HFFc6 (cell line): ENCODE measurements around the gene ANKRD2. TPM values are rescaled to one million over a fixed set of nuclear protein-coding genes. Genes with fewer than 3 reads are reported as not detected.

Experiments used
- DNase-seq: peaks from one replicate; pipeline ENCODE4 v3.0.0-alpha.2; 2018
- H3K27ac Mint-ChIP-seq: 2 replicates; pipeline ENCODE4 v1.8.0; 2020; ENCODE audit warnings: mild to moderate bottlenecking, mixed read lengths
- H3K27me3 Mint-ChIP-seq: 2 replicates; pipeline ENCODE4 v1.8.0; 2021; ENCODE audit warnings: mild to moderate bottlenecking, moderate library complexity, mixed read lengths; ENCODE audit not compliant: insufficient read depth
- H3K36me3 Mint-ChIP-seq: 2 replicates; pipeline ENCODE4 v1.8.0; 2021; ENCODE audit warnings: low read depth, mixed read lengths
- H3K4me1 Mint-ChIP-seq: 2 replicates; pipeline ENCODE4 v1.8.0; 2020; ENCODE audit warnings: low read depth, mixed read lengths
- H3K4me3 Mint-ChIP-seq: 2 replicates; pipeline ENCODE4 v1.8.0; 2020; ENCODE audit warnings: mild to moderate bottlenecking, moderate library complexity, mixed read lengths
- H3K9me3 Mint-ChIP-seq: 2 replicates; pipeline ENCODE4 v1.8.0; 2020; ENCODE audit warnings: mild to moderate bottlenecking, mixed read lengths
- total RNA-seq, 6 experiments: library from RNA; stranded (reverse); fragmentation: NEBNext Ultra II Directional; extraction: Animal tissue kit (Norgen Biotek cat#: 25700); gene quantifications; 2 replicates in 1 of 6; 3 replicates in 5 of 6; pipeline ENCODE4 v1.2.3, GENCODE V29; 2021
- TF ChIP-seq, protein P1 (sequence below): fragments of 200-600 bp; sonication (generic); IDR thresholded peaks from 2 replicates; pipeline ENCODE4 v1.5.0; 2021; ENCODE audit warnings: antibody characterized with exemption, mild to moderate bottlenecking

The ANKRD2 gene
- total RNA-seq, 6 experiments from 2014 or later: 0.31 to 7.7 (median 6.5) TPM

DNA sequence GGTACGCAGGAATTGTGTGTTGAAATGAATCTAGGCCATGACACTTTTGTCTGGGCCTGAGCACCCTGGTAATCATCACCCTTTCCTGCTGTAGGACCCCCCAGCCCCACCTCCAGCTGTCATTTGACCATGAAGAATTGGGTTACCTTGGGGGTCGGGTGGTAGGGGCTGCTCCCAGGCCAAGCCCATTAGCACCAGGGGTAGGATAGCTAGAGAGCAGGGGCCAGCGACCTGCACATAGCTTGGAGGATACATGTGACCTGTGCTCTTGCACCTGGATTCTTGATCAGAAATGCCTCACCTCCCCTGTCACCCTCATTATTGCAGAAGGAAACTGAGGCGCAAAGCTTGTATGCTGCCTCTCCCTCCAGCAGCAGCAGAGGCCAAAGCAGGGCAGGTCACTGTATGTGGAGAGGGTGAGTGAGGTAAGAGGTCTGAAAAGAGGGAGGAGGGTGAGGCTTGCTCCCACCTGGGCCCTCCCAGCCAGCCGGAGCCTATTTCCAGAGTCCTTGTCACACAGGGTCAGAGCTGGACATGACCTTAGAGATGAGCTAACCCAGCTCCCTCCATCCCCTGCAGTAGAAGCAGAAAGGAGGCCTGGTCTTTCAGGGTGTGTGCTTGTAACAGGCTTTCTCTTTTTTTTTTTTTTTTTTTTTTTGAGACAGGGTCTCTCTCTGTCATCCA, 35.3 kb upstream of the ANKRD2 start:
- Mint-ChIP-seq H3K9me3 (no peaks in the 10 kb centered on the region), H3K27me3 (no peaks in the 10 kb centered on the region), H3K36me3 (no peaks in the 10 kb centered on the region), H3K4me3 (no peak overlapping the region), H3K27ac (no peak overlapping the region), H3K4me1 (peaks cover 59% of the 10 kb centered on the region)
- DNase-seq: no peak
- TF ChIP-seq, protein P1, sequence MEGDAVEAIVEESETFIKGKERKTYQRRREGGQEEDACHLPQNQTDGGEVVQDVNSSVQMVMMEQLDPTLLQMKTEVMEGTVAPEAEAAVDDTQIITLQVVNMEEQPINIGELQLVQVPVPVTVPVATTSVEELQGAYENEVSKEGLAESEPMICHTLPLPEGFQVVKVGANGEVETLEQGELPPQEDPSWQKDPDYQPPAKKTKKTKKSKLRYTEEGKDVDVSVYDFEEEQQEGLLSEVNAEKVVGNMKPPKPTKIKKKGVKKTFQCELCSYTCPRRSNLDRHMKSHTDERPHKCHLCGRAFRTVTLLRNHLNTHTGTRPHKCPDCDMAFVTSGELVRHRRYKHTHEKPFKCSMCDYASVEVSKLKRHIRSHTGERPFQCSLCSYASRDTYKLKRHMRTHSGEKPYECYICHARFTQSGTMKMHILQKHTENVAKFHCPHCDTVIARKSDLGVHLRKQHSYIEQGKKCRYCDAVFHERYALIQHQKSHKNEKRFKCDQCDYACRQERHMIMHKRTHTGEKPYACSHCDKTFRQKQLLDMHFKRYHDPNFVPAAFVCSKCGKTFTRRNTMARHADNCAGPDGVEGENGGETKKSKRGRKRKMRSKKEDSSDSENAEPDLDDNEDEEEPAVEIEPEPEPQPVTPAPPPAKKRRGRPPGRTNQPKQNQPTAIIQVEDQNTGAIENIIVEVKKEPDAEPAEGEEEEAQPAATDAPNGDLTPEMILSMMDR: no peak

- Mint-ChIP-seq H3K4me3 (peak overlapping the region; percentile 36), H3K27ac (peak overlapping the region; percentile 60), H3K9me3 (no peaks in the 10 kb centered on the region), H3K4me1 (peaks cover 60% of the 10 kb centered on the region), H3K27me3 (no peaks in the 10 kb centered on the region), H3K36me3 (no peaks in the 10 kb centered on the region)
- DNase-seq: peak; percentile 19
- TF ChIP-seq, protein P1: no peak
Observed at GRCh38 chr10:97538411-97538810, 34.2 kb upstream of the ANKRD2 start.

- TF ChIP-seq, protein P1: no peak
- peaks cover 62% of the 10 kb centered on the region for H3K4me1 Mint-ChIP-seq
- H3K27ac Mint-ChIP-seq: peak overlapping the region; percentile 60
- DNase-seq: no peak
- H3K36me3 Mint-ChIP-seq: no peaks in the 10 kb centered on the region
- peak overlapping the region; percentile 36 for H3K4me3 Mint-ChIP-seq
- H3K27me3 Mint-ChIP-seq: no peaks in the 10 kb centered on the region
- no peaks in the 10 kb centered on the region for H3K9me3 Mint-ChIP-seq
Observed at GRCh38 chr10:97538839-97539238, 33.7 kb upstream of the ANKRD2 start.

DNA sequence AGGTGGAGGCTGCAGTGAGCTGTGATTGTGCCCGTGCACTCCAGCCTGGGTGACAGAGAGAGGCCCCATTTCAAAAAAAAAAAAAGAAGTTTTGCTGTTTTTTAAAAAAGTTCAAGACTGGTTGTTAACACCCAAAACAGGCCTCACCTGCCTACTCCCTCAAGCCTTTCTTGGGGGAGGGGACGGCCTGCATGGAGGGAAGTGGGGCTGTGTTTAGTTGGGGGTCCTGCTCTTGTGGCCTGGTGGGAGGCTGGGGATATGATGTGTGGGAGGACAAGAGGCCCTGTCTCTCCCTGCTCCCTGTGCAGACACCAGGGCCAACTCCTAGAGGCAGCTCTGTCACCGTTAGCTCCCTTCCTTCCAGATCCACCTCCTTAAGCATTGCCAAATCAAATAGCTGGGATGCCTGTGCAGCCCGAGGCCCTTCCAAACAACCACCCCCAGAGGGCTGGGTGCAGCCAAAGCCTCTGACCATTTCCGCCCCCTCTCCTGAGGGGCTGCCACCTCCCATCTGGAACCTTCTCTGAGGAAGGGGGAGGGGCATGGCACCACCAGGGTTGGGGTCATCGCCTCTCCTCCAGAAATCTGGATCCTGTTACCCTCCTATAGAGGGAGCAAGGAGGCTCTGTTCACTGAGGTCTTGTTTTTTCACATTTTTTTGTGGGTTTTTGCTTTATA, 32.9 kb upstream of the ANKRD2 start:
- peaks cover 67% of the 10 kb centered on the region for H3K4me1 Mint-ChIP-seq
- H3K36me3 Mint-ChIP-seq: no peaks in the 10 kb centered on the region
- TF ChIP-seq, protein P1: peak; percentile 65
- no peaks in the 10 kb centered on the region for H3K27me3 Mint-ChIP-seq
- DNase-seq: peak; percentile 70
- H3K4me3 Mint-ChIP-seq: peak overlapping the region; percentile 7
- H3K9me3 Mint-ChIP-seq: no peaks in the 10 kb centered on the region
- peak overlapping the region; percentile 79 for H3K27ac Mint-ChIP-seq

DNA sequence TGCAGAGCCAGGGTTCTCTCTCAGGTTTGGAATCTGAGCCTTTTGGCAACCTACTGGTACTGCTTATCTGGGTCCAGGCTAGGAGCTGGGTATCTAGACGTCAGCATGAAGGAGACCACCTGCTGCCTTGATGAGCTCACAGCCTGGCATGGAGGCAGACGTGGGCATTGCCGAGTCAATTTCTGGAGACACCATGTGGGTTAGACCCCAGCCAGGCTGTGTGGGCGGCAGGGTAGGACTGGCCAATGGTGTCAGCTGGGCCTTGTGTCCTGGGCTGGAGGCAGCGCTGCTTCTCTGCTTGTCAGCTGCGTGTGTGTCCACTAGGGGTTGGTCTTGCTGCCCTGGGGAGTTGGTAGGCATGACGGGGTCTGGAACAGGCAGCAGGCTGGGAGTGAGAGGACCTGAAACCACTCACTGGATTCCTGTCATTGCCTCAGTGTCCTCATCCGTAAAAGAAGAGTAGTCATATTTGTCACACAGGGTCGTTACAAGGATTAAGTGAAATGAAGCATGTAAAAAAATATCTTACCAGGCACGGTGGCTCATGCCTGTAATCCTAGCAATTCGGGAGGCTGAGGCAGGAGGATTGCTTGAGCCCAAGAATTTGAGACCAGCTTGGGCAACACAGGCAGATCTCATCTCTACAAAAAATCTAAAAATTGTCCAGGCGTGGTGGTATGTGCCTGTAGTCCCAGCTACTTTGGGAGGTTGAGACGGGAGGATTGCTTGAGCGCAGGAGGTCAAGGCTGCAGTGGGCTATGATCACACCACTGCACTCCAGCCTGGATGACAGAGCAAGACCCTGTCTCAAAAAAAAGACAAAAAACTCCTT, 31.7 kb upstream of the ANKRD2 start:
- no peak overlapping the region for H3K4me3 Mint-ChIP-seq
- peaks cover 66% of the 10 kb centered on the region for H3K4me1 Mint-ChIP-seq
- no peaks in the 10 kb centered on the region for H3K27me3 Mint-ChIP-seq
- H3K36me3 Mint-ChIP-seq: no peaks in the 10 kb centered on the region
- peak overlapping the region; percentile 79 for H3K27ac Mint-ChIP-seq
- no peaks in the 10 kb centered on the region for H3K9me3 Mint-ChIP-seq
- TF ChIP-seq, protein P1: no peak; the same call in 1 of the 2 replicates
- no peak for DNase-seq
